Liver (tissue), 9 donors: ENCODE measurements around the gene TMTC4. TPM values are rescaled to one million over a fixed set of nuclear protein-coding genes. Genes with fewer than 3 reads are reported as not detected.
A peak's percentile ranks its signal among the peaks of the same experiment; 100 is the strongest.

Experiments
- DNase-seq: peaks from one replicate; pipeline ENCODE4 v3.0.0-alpha.2; 2017; ENCODE audit warnings: low spot score
- H3K27ac ChIP-seq, 2 donors: one replicate each; pipeline ENCODE4 v1.7.0; 2013; ENCODE audit warnings: inconsistent platforms in 2 of 2, low read length in 2 of 2, control low read depth in 1 of 2, low read depth in 1 of 2, mild to moderate bottlenecking in 1 of 2
- H3K27me3 ChIP-seq, 4 donors: one replicate each; pipeline versions ENCODE4 v1.6.1 to v1.7.0; 2013; ENCODE audit warnings: low read length in 3 of 4, inconsistent platforms in 1 of 4, mild to moderate bottlenecking in 1 of 4, moderate library complexity in 1 of 4; ENCODE audit not compliant: control insufficient read depth in 4 of 4, insufficient read depth in 4 of 4
- H3K36me3 ChIP-seq, 4 donors: one replicate each; pipeline versions ENCODE4 v1.6.1 to v1.7.0; 2013; ENCODE audit warnings: low read length in 3 of 4, mild to moderate bottlenecking in 3 of 4, low read depth in 1 of 4, moderate library complexity in 1 of 4; ENCODE audit not compliant: control insufficient read depth in 4 of 4, insufficient read depth in 3 of 4
- H3K4me1 ChIP-seq, 4 donors: one replicate each; pipeline versions ENCODE4 v1.6.1 to v1.7.0; 2013; ENCODE audit warnings: low read length in 3 of 4, mild to moderate bottlenecking in 3 of 4, moderate library complexity in 1 of 4; ENCODE audit not compliant: control insufficient read depth in 4 of 4, insufficient read depth in 4 of 4
- H3K4me3 ChIP-seq, 3 donors: one replicate each; pipeline versions ENCODE4 v1.6.1 to v1.7.0; 2013; ENCODE audit warnings: low read length in 3 of 3, control low read depth in 1 of 3, low read depth in 1 of 3, mild to moderate bottlenecking in 1 of 3
- H3K9ac ChIP-seq, 2 donors: one replicate each; pipeline ENCODE4 v1.7.0; 2013; ENCODE audit warnings: low read length in 2 of 2, mild to moderate bottlenecking in 2 of 2, moderate library complexity in 2 of 2, control low read depth in 1 of 2, low read depth in 1 of 2
- H3K9me3 ChIP-seq, 4 donors: one replicate each; pipeline versions ENCODE4 v1.6.1 to v1.7.0; 2013; ENCODE audit warnings: low read length in 3 of 4; ENCODE audit not compliant: control insufficient read depth in 4 of 4
- CTCF ChIP-seq: fragments of 150-350 bp; IDR thresholded peaks from 2 replicates; pipeline ENCODE4 v1.5.1; 2017; ENCODE audit warnings: improper control_type of control experiment, low read depth, low read length; ENCODE audit not compliant: missing input control
- FOXA2 ChIP-seq: IDR thresholded peaks from 2 replicates; pipeline ENCODE4 v1.6.1; 2016; ENCODE audit warnings: antibody characterized with exemption
- GABPA ChIP-seq, 2 donors: IDR thresholded peaks in 1 of 2; conservative IDR thresholded peaks in 1 of 2; 2 replicates each; pipeline ENCODE4 v1.6.1; 2016; ENCODE audit warnings: antibody characterized with exemption in 2 of 2, mild to moderate bottlenecking in 1 of 2, moderate library complexity in 1 of 2
- HNF4A ChIP-seq, 2 donors: conservative IDR thresholded peaks; 2 replicates each; pipeline ENCODE4 v1.6.1; 2016; ENCODE audit warnings: antibody characterized with exemption in 2 of 2, mild to moderate bottlenecking in 2 of 2
- HNF4G ChIP-seq: IDR thresholded peaks from 2 replicates; pipeline ENCODE4 v1.6.1; 2016; ENCODE audit warnings: antibody characterized with exemption
- NR2F2 ChIP-seq: IDR thresholded peaks from 2 replicates; pipeline ENCODE4 v1.6.1; 2016; ENCODE audit warnings: antibody characterized with exemption
- RAD21 ChIP-seq, 2 donors: IDR thresholded peaks; 2 replicates each; pipeline ENCODE4 v1.6.1; 2016; ENCODE audit warnings: antibody characterized with exemption in 2 of 2, mild to moderate bottlenecking in 2 of 2
- ZBTB33 ChIP-seq: IDR thresholded peaks from 2 replicates; pipeline ENCODE4 v1.6.1; 2016; ENCODE audit warnings: antibody characterized with exemption
- WGBS: extraction: QIAGEN DNeasy Blood & Tissue Kit; methylation state at CpG from one replicate; pipeline ENCODE4 v1.1.7; 2013; 5-methylcytosine and 5-hydroxymethylcytosine counted together
- polyA plus RNA-seq, 2 donors: library from polyadenylated mRNA; stranded (reverse) in 1 of 2; unstranded in 1 of 2; fragments of 200-250 nt in 1 of 2; fragments of >200 nt in 1 of 2; fragmentation: Nextera tagmentation in 1 of 2; extraction: Ambion mirVana in 1 of 2; gene quantifications; one replicate each; pipeline versions ENCODE4 v1.2.1 to v1.2.3, GENCODE V29; 2013 to 2015
- total RNA-seq, 2 donors: library from RNA; depleted of rRNA; stranded (reverse); fragments of >200 nt; gene quantifications; one replicate each; pipeline ENCODE4 v1.2.3, GENCODE V29; 2014
- donor health status: healthy.
- donor health status: healthy.
- donor health status: healthy.
- donor health status: healthy.
- donor health status: healthy.

The TMTC4 gene
- total and polyA plus RNA-seq, 4 donors = 7.3 to 26.4 (median 12.3) TPM

DNA sequence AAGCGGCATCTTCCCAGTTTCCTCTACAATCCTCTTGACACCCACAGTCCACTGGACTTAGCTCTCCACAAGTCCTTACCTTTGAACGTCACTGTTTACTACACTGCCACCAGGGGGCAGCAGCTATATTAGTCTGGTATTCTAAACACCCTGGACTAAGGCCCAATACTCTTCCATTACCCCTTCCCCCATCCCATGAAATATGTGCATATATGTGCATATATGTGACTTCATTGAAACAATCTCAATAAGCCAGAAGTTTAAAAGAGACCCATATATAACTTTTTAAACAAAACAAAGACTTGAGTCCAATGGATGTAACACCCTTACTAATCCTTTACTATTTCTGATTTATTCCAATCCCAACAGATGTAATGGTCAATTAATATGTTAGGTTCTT lies 101.5 kb downstream of the TMTC4 start:
- Histone ChIP-seq H3K4me1 (no peaks in the 10 kb centered on the region), H3K9ac (no peak overlapping the region), H3K9me3 (no peaks in the 10 kb centered on the region), H3K36me3 (no peaks in the 10 kb centered on the region), H3K27me3 (no peaks in the 10 kb centered on the region), H3K27ac (no peak overlapping the region), H3K4me3 (no peak overlapping the region)
- TF ChIP-seq RAD21 (IDR thresholded peaks at IDR 0.05) (peak; percentile 75 to 87), HNF4A (conservative IDR thresholded peaks at IDR 0.05) (peak; percentile 56 to 73), CTCF (peak; percentile 69), HNF4G (peak; percentile 21), NR2F2 (no peak)
- 23% methylated on average over 2 of the region's 2 CpGs for WGBS
- peak; percentile 76 for DNase-seq

DNA sequence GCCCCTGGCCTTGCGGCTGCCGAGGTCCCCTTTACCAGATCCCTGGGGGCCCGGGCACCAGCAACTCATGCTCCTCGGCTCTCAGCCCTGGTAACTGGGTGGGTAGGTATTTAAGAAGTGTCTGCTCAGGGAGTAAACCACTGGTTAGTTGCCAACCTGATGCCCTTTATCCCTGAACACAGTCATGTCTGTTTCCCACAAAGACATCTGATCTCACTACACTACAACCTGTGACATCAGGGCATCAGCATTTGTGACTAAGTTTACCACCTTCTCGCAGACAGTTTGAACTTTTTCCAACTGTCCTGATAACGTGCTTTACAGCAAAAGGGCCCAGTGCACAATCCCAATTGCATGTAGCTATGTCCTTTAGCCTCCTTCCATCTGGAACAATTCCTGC lies 108.1 kb downstream of the TMTC4 start:
- 91% methylated on average over 6 of the region's 6 CpGs for WGBS
- no peak overlapping the region for H3K27ac ChIP-seq
- no peaks in the 10 kb centered on the region for H3K27me3 ChIP-seq
- H3K4me3 ChIP-seq = no peak overlapping the region
- H3K36me3 ChIP-seq = no peaks in the 10 kb centered on the region
- TF ChIP-seq ZBTB33 = no peak
- no peak for TF ChIP-seq GABPA (IDR thresholded peaks at IDR 0.05 in 1 of 2, conservative IDR thresholded peaks at IDR 0.05 in 1 of 2)
- TF ChIP-seq HNF4A (conservative IDR thresholded peaks at IDR 0.05) = no peak
- TF ChIP-seq FOXA2 = no peak
- no peak for DNase-seq
- H3K9ac ChIP-seq = no peak overlapping the region
- no peaks in the 10 kb centered on the region for H3K9me3 ChIP-seq
- H3K4me1 ChIP-seq = peaks cover 0 to 25% (median 15%) of the 10 kb centered on the region in 4 donors

DNA sequence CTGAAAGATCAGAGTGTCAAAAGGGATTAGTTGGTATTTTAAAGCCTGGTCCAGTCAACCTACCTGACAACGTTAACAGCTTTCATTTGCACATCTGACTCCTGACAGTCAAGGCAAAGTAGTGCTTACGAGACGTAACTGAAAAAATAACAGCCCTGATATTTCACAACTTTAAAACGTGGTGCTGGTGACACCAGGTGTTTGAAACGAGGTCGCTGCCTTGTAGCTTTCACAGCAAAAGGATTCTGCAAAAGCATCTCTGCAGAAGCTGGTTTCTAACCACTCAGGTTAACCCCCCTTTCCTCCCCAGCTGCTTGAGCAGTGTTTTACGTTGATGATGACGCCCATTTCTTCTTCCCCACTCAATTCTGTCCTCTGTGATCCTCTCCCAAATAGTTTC lies 109.3 kb downstream of the TMTC4 start:
- Histone ChIP-seq H3K4me3 (no peak overlapping the region), H3K4me1 (peaks cover 3 to 38% (median 28%) of the 10 kb centered on the region in 4 donors), H3K27me3 (no peaks in the 10 kb centered on the region), H3K9me3 (no peaks in the 10 kb centered on the region), H3K27ac (peak overlapping the region in 1 of 2 donors; percentile 19), H3K36me3 (no peaks in the 10 kb centered on the region), H3K9ac (no peak overlapping the region)
- DNase-seq = no peak
- WGBS = 55% methylated on average over 8 of the region's 8 CpGs
- TF ChIP-seq RAD21 (IDR thresholded peaks at IDR 0.05) (peak; percentile 30 to 39), ZBTB33 (no peak)
